Endothelial cell of umbilical vein (primary cell): ENCODE measurements around the gene PRRX2. TPM values are rescaled to one million over a fixed set of nuclear protein-coding genes. Genes with fewer than 3 reads are reported as not detected.

Source experiments
- BruUV-seq: library from RNA; stranded (reverse); fragments of 400-500 nt; replicated peaks from 2 replicates; lab custom pipeline; 2021; lab: Mats Ljungman, UMichigan
- CTCF ChIA-PET: fragments of 300-600, 350-600 bp; sonication (Branson Sonifier 250); formaldehyde crosslinking; loops from one replicate; lab custom pipeline; 2021; ENCODE audit warnings: antibody characterized with exemption, inconsistent platforms; lab: Charles Lee
- POLR2A ChIA-PET: fragments of 300-600, 350-600 bp; sonication (Branson Sonifier 250); formaldehyde crosslinking; loops from one replicate; lab custom pipeline; 2021; ENCODE audit warnings: antibody characterized with exemption, inconsistent platforms; lab: Charles Lee
- DNase-seq: peaks from one replicate; pipeline ENCODE4 v3.0.0-alpha.2; 2011; ENCODE audit warnings: low read depth, low spot score
- FAIRE-seq: peaks from 2 replicates; lab custom pipeline; 2011; peaks lifted over from hg19 to GRCh38; lab: Jason Lieb, UNC
- H2AFZ ChIP-seq: 2 replicates; pipeline ENCODE4 v1.6.0; 2012; ENCODE audit warnings: low read depth, low read length, control low read depth, inconsistent platforms
- H3K27ac ChIP-seq: 2 replicates; pipeline ENCODE4 v1.5.1; 2011; ENCODE audit warnings: low read depth, mild to moderate bottlenecking, control low read depth, low read length, moderate library complexity; ENCODE audit not compliant: insufficient read depth
- H3K27me3 ChIP-seq, 2 experiments: 2 replicates each; pipeline versions ENCODE4 v1.6.0 to v1.6.1; 2011; ENCODE audit warnings: low read length in 2 of 2, mixed read lengths in 1 of 2; ENCODE audit not compliant: control insufficient read depth in 2 of 2, insufficient read depth in 2 of 2
- H3K36me3 ChIP-seq, 2 experiments: 2 replicates in 1 of 2; 3 replicates in 1 of 2; pipeline ENCODE4 v1.5.1; 2011; ENCODE audit warnings: low read length in 2 of 2, mild to moderate bottlenecking in 1 of 2, moderate library complexity in 1 of 2; ENCODE audit not compliant: control insufficient read depth in 2 of 2, insufficient read depth in 2 of 2; ENCODE audit errors: extremely low read depth in 1 of 2
- H3K4me1 ChIP-seq: 3 replicates; pipeline ENCODE4 v1.5.1; 2011; ENCODE audit warnings: mild to moderate bottlenecking, low read length; ENCODE audit not compliant: control insufficient read depth, insufficient read depth; ENCODE audit errors: extremely low read depth
- H3K4me2 ChIP-seq: 2 replicates; pipeline ENCODE4 v1.6.1; 2011; ENCODE audit warnings: low read length, control low read depth, mixed read lengths; ENCODE audit not compliant: insufficient read depth
- H3K4me3 ChIP-seq, 3 experiments: fragments of 200-600 bp in 1 of 3; sonication (generic), shearing (Covaris generic) in 1 of 3; replicated peaks in 1 of 3; 2 replicates each; pipeline ENCODE4 v1.5.1; 2011 to 2016; ENCODE audit warnings: control low read depth in 3 of 3, low read length in 3 of 3, mild to moderate bottlenecking in 2 of 3, inconsistent platforms in 1 of 3, low read depth in 1 of 3, moderate library complexity in 1 of 3; ENCODE audit not compliant: insufficient read depth in 1 of 3
- H3K79me2 ChIP-seq: 2 replicates; pipeline ENCODE4 v1.6.0; 2012; ENCODE audit warnings: low read length, inconsistent platforms; ENCODE audit not compliant: control insufficient read depth, insufficient read depth
- H3K9ac ChIP-seq: replicated peaks from 2 replicates; pipeline ENCODE3; 2011; ENCODE audit warnings: low read length, control low read depth; ENCODE audit not compliant: insufficient read depth; ENCODE audit errors: extremely low read depth
- H3K9me1 ChIP-seq: replicated peaks from 3 replicates; pipeline ENCODE4 v1.6.0; 2011; ENCODE audit warnings: mild to moderate bottlenecking, low read length; ENCODE audit not compliant: control insufficient read depth, insufficient read depth; ENCODE audit errors: extremely low read depth
- H3K9me3 ChIP-seq: replicated peaks from 2 replicates; pipeline ENCODE4 v1.5.1; 2012; ENCODE audit warnings: low read length, inconsistent platforms; ENCODE audit not compliant: control insufficient read depth, insufficient read depth
- H4K20me1 ChIP-seq: replicated peaks from 2 replicates; pipeline ENCODE3; 2011; ENCODE audit warnings: mild to moderate bottlenecking, low read length; ENCODE audit not compliant: control insufficient read depth, insufficient read depth; ENCODE audit errors: extremely low read depth
- CTCF ChIP-seq, 2 donors: IDR thresholded peaks; 1 replicate in 1 of 2; 2 replicates in 1 of 2; pipeline ENCODE4 v1.5.1; 2011; ENCODE audit warnings: low read length in 2 of 2, mild to moderate bottlenecking in 2 of 2, moderate library complexity in 2 of 2, control low read depth in 1 of 2, inconsistent platforms in 1 of 2, low read depth in 1 of 2; ENCODE audit not compliant: insufficient read depth in 1 of 2; ENCODE audit errors: extremely low read depth in 1 of 2
- EZH2 ChIP-seq: IDR thresholded peaks from 2 replicates; pipeline ENCODE4 v1.6.1; 2012; ENCODE audit warnings: borderline replicate concordance, low read depth, mild to moderate bottlenecking, moderate library complexity, low read length, inconsistent platforms; ENCODE audit not compliant: severe bottlenecking
- FOS ChIP-seq: IDR thresholded peaks from 2 replicates; pipeline ENCODE4 v1.6.1; 2011; ENCODE audit warnings: mild to moderate bottlenecking, low read length, moderate library complexity, borderline replicate concordance; ENCODE audit not compliant: insufficient read depth
- GATA2 ChIP-seq: IDR thresholded peaks from 2 replicates; pipeline ENCODE4 v1.7.0; 2011; ENCODE audit warnings: low read depth, mild to moderate bottlenecking, moderate library complexity, mixed read lengths, low read length; ENCODE audit not compliant: insufficient read length, insufficient read depth
- JUN ChIP-seq: IDR thresholded peaks from 2 replicates; pipeline ENCODE4 v1.6.1; 2011; ENCODE audit warnings: borderline replicate concordance, low read depth; ENCODE audit not compliant: insufficient read length, insufficient read depth
- MAX ChIP-seq: IDR thresholded peaks from 2 replicates; pipeline ENCODE4 v1.6.1; 2011; ENCODE audit not compliant: insufficient read depth, insufficient read length
- MYC ChIP-seq: IDR thresholded peaks from one replicate; pipeline ENCODE4 v1.6.1; 2011; ENCODE audit warnings: mild to moderate bottlenecking, low read depth, low read length
- POLR2A ChIP-seq: IDR thresholded peaks from 2 replicates; pipeline ENCODE4 v1.6.1; 2012; ENCODE audit warnings: low read depth, mild to moderate bottlenecking, control low read depth, low read length
- POLR2AphosphoS5 ChIP-seq: IDR thresholded peaks from 2 replicates; pipeline ENCODE4 v1.6.1; 2012; ENCODE audit warnings: low read depth, mild to moderate bottlenecking, control low read depth, low read length, moderate library complexity; ENCODE audit not compliant: insufficient read depth
- dilution Hi-C: fragments of 300-500 bp; cut with MboI; formaldehyde crosslinking; loops from one replicate; pipeline ENCODE4 v1.15.0; 2019; ENCODE audit warnings: low sequenced_read_pairs; ENCODE audit not compliant: extremely low pct_ligation_motif_present
- intact Hi-C: fragments of 100-400 bp; cut with micrococcal nuclease; formaldehyde crosslinking; loops from one replicate; pipeline ENCODE4 v1.10.0; 2022
- polyA plus RNA-seq, 4 experiments: library from polyadenylated mRNA; depleted of rRNA in 3 of 4; stranded (reverse) in 3 of 4; unstranded in 1 of 4; fragments of >200 nt; gene quantifications; 2 replicates each; pipeline versions ENCODE4 v1.2.1 to v1.2.3, GENCODE V29; 2011 to 2012; ENCODE audit warnings: missing spikeins in 1 of 4
- total RNA-seq: library from RNA; stranded (reverse); gene quantifications from 2 replicates; pipeline ENCODE4 v1.2.3, GENCODE V29; 2021

The PRRX2 gene
- total and polyA plus RNA-seq, 2 donors (not counting 3 experiments of a cell fraction or from before 2014, with no cell fraction given) = 0.19 to 0.77 TPM

- H3K27ac ChIP-seq = peak within 1 kb of the TSS; percentile 71
- peak; percentile 97 for TF ChIP-seq POLR2AphosphoS5
- no peak for TF ChIP-seq MYC
- TF ChIP-seq JUN = no peak
- peak; percentile 93 for TF ChIP-seq POLR2A
- TF ChIP-seq EZH2 = no peak
- no peak for TF ChIP-seq FOS
- peak; percentile 90 for TF ChIP-seq MAX
- no peak for TF ChIP-seq CTCF (IDR thresholded peaks at IDR 0.05; ENCODE audit: extremely low read depth in 1 of 2, insufficient read depth in 1 of 2, low read depth in 1 of 2, low read length in 2 of 2)
- TF ChIP-seq GATA2 = no peak
- DNase-seq (peak; percentile 84), FAIRE-seq (peak; percentile 86)
- H4K20me1 ChIP-seq = no peaks in the 10 kb centered on the region
- peak within 1 kb of the TSS; percentile 35 to 76 (median 71) for H3K4me3 ChIP-seq
- POLR2A ChIA-PET = interaction anchor here (0.6 to 1.0 kb wide), 4 partner anchors 128 to 559 kb away, joined by 3 to 5 read pairs (median 4); partner anchors contain the start of gene IER5L
- dilution Hi-C loops = no loop called here
- H3K4me1 ChIP-seq = peaks cover 16% of the 10 kb centered on the region
- CTCF ChIA-PET = interaction anchor here (0.6 to 7.5 kb wide), 9 partner anchors 12 to 496 kb away, joined by 3 to 232 read pairs (median 4); partner anchors contain the start of gene IER5L
- no peaks in the 10 kb centered on the region for H3K9me1 ChIP-seq
- H2AFZ ChIP-seq = peak within 1 kb of the TSS; percentile 2
- H3K79me2 ChIP-seq = peaks cover 49% of the 10 kb centered on the region
- BruUV-seq = TSS peak; percentile 53
- H3K4me2 ChIP-seq = peak within 1 kb of the TSS; percentile 80
- H3K9me3 ChIP-seq = no peaks in the 10 kb centered on the region
- H3K9ac ChIP-seq = peak within 1 kb of the TSS; percentile 79
- H3K27me3 ChIP-seq = no peaks in the 10 kb centered on the region
- intact Hi-C loops = loop anchor here (2.0 kb wide), 1 partner anchor 17 kb away; the partner anchor contains the start of gene ASB6
- H3K36me3 ChIP-seq = peaks cover 0 to 2% of the 10 kb centered on the region in 2 experiments
Observed at GRCh38 chr9:129626079-129626624, 39.3 kb upstream of the PRRX2 start, which contains the start of gene NTMT1. Gene NTMT1 (plus strand): TSS chr9:129626163. CDS start chr9:129632704, 6,541 bp downstream.
